Calu3 (cell line): ENCODE results near the gene RHPN2. TPM values are rescaled to one million over a fixed set of nuclear protein-coding genes. Genes with fewer than 3 reads are reported as not detected.

Experiments used
- BruUV-seq: library from RNA; stranded (reverse); fragments of 400-500 nt; replicated peaks from 2 replicates; lab custom pipeline; 2021; lab: Mats Ljungman, UMichigan
- CTCF ChIA-PET: fragments of 300-600 bp; sonication (Branson Sonifier 250); formaldehyde crosslinking; loops from one replicate; lab custom pipeline; 2022; ENCODE audit warnings: antibody characterized with exemption; lab: Charles Lee
- DNase-seq: peaks from one replicate; pipeline ENCODE4 v3.0.0; 2022
- H3K27ac Mint-ChIP-seq: one replicate; pipeline ENCODE4 v1.8.0; 2022; ENCODE audit warnings: mixed read lengths; ENCODE audit not compliant: unreplicated experiment
- H3K27me3 Mint-ChIP-seq: one replicate; pipeline ENCODE4 v1.8.0; 2022; ENCODE audit warnings: mixed read lengths; ENCODE audit not compliant: unreplicated experiment
- H3K36me3 Mint-ChIP-seq: one replicate; pipeline ENCODE4 v1.8.0; 2022; ENCODE audit warnings: mild to moderate bottlenecking, moderate library complexity, mixed read lengths; ENCODE audit not compliant: insufficient read depth, unreplicated experiment
- H3K4me1 Mint-ChIP-seq: one replicate; pipeline ENCODE4 v1.8.0; 2022; ENCODE audit warnings: mild to moderate bottlenecking, low read depth, mixed read lengths; ENCODE audit not compliant: unreplicated experiment
- H3K4me3 Mint-ChIP-seq: one replicate; pipeline ENCODE4 v1.8.0; 2022; ENCODE audit warnings: mild to moderate bottlenecking, low read depth, moderate library complexity, mixed read lengths; ENCODE audit not compliant: unreplicated experiment
- H3K9me3 Mint-ChIP-seq: one replicate; pipeline ENCODE4 v1.8.0; 2022; ENCODE audit warnings: low read depth, mixed read lengths; ENCODE audit not compliant: unreplicated experiment
- intact Hi-C: fragments of 100-400 bp; cut with micrococcal nuclease; formaldehyde crosslinking; loops from one replicate; pipeline ENCODE4 v1.10.0; 2022; ENCODE audit not compliant: unreplicated experiment
- total RNA-seq: library from RNA; stranded (reverse); gene quantifications from 2 replicates; pipeline ENCODE4 v1.2.3, GENCODE V29; 2022
- TF ChIP-seq, protein P1 (sequence below): fragments of 200-600 bp; IDR thresholded peaks from one replicate; pipeline ENCODE4 v1.8.0; 2022; ENCODE audit warnings: antibody characterized with exemption; ENCODE audit not compliant: unreplicated experiment

Gene RHPN2
- total RNA-seq, 1 experiment from 2014 or later, result 46.4 TPM

GRCh38 chr19:32976223-32976805 lies 88.4 kb downstream of the RHPN2 start:
- Mint-ChIP-seq H3K4me1 (no peaks in the 10 kb centered on the region), H3K36me3 (peaks cover 73% of the 10 kb centered on the region), H3K27ac (peak overlapping the region; percentile 19), H3K4me3 (no peak overlapping the region), H3K27me3 (no peaks in the 10 kb centered on the region), H3K9me3 (no peaks in the 10 kb centered on the region)
- intact Hi-C loops, result loop anchor here (1.0 to 5.0 kb wide), 2 partner anchors 143 to 206 kb away; no protein-coding TSS in a partner anchor
- peak; percentile 83 for DNase-seq
- TF ChIP-seq, protein P1, sequence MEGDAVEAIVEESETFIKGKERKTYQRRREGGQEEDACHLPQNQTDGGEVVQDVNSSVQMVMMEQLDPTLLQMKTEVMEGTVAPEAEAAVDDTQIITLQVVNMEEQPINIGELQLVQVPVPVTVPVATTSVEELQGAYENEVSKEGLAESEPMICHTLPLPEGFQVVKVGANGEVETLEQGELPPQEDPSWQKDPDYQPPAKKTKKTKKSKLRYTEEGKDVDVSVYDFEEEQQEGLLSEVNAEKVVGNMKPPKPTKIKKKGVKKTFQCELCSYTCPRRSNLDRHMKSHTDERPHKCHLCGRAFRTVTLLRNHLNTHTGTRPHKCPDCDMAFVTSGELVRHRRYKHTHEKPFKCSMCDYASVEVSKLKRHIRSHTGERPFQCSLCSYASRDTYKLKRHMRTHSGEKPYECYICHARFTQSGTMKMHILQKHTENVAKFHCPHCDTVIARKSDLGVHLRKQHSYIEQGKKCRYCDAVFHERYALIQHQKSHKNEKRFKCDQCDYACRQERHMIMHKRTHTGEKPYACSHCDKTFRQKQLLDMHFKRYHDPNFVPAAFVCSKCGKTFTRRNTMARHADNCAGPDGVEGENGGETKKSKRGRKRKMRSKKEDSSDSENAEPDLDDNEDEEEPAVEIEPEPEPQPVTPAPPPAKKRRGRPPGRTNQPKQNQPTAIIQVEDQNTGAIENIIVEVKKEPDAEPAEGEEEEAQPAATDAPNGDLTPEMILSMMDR, result peak; percentile 89
- CTCF ChIA-PET, result interaction anchor here (0.6 to 1.5 kb wide), 3 partner anchors 142 to 198 kb away, joined by 3 to 8 read pairs (median 5); no protein-coding TSS in a partner anchor
- no TSS peak for BruUV-seq

DNA sequence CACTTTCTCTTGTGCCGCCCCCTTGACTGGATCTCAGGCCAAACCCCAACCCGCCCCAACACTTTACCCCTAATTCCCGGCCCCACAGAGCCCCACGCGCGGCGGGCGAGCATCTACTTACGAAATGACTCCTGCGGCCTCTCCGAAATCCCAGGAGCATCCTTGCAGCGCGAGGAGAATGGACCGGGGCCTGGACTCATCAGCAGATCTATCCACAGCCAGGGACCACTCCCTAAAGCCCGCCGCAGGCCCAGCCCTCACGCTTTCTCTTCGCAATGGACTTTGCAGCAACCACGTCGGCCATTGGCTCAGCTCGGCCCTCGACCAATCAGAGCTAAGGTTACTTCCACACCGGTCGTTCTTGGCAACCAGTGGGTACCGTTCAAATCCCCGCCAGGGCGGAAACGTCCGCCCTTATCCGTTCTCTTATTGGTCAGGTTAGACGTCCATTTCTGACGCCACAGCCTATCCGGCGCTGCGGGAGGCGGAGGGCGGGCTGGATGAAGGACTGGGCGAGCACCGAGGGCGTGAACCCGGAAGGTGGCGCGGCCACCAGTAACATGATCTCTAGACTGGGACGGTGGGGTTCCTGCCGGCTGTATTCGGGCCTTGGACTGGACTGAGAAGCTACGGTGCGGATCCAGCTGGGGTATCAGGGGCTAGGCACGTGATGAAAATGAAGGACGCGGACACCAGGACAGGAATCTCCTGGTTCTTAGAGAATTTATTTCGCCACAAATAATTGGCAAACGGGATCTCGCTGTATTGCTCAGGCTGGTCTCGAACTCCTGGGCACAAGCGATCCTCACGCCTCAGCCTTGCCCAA lies 92.8 kb downstream of the RHPN2 start, which contains the start of the genes CEP89 and FAAP24:
Gene CEP89 (minus strand): TSS at position 244 of the 826 bp plus-strand sequence. CDS start 84 bp downstream, at position 160.
Gene FAAP24 (plus strand): TSS at position 528 of the 826 bp plus-strand sequence. CDS start 955 bp downstream, outside the sequence.
- BruUV-seq, result no TSS peak
- H3K27ac Mint-ChIP-seq, result peak within 1 kb of the TSS; percentile 98
- TF ChIP-seq, protein P1, result no peak
- DNase-seq, result peak; percentile 99
- H3K36me3 Mint-ChIP-seq, result peaks cover 59% of the 10 kb centered on the region
- no peaks in the 10 kb centered on the region for H3K4me1 Mint-ChIP-seq
- intact Hi-C loops, result no loop called here
- CTCF ChIA-PET, result interaction anchor here (0.7 to 0.9 kb wide), 6 partner anchors 10 to 1430 kb away, joined by 3 to 8 read pairs (median 4); no protein-coding TSS in a partner anchor
- peak within 1 kb of the TSS; percentile 91 for H3K4me3 Mint-ChIP-seq
- H3K27me3 Mint-ChIP-seq, result no peaks in the 10 kb centered on the region
- no peaks in the 10 kb centered on the region for H3K9me3 Mint-ChIP-seq

- BruUV-seq, result TSS peak; percentile 78
- intact Hi-C loops, result no loop called here
- peaks cover 50% of the 10 kb centered on the region for H3K36me3 Mint-ChIP-seq
- H3K4me1 Mint-ChIP-seq, result no peaks in the 10 kb centered on the region
- DNase-seq, result no peak
- peak overlapping the region; percentile 98 for H3K27ac Mint-ChIP-seq
- CTCF ChIA-PET, result interaction anchor here (0.7 to 0.9 kb wide), 5 partner anchors 10 to 1431 kb away, joined by 3 to 6 read pairs (median 4); no protein-coding TSS in a partner anchor
- no peaks in the 10 kb centered on the region for H3K27me3 Mint-ChIP-seq
- H3K4me3 Mint-ChIP-seq, result peak overlapping the region; percentile 91
- TF ChIP-seq, protein P1, result no peak
- no peaks in the 10 kb centered on the region for H3K9me3 Mint-ChIP-seq
These were observed 93.6 kb downstream of the RHPN2 start for GRCh38 chr19:32971012-32971595.

- H3K9me3 Mint-ChIP-seq, result no peaks in the 10 kb centered on the region
- CTCF ChIA-PET, result no interaction called here
- BruUV-seq, result no TSS peak
- H3K27ac Mint-ChIP-seq, result no peak overlapping the region
- no peaks in the 10 kb centered on the region for H3K27me3 Mint-ChIP-seq
- intact Hi-C loops, result no loop called here
- DNase-seq, result no peak
- peaks cover 43% of the 10 kb centered on the region for H3K36me3 Mint-ChIP-seq
- H3K4me3 Mint-ChIP-seq, result no peak overlapping the region
- no peaks in the 10 kb centered on the region for H3K4me1 Mint-ChIP-seq
- TF ChIP-seq, protein P1, result no peak
These were observed 95.1 kb downstream of the RHPN2 start for GRCh38 chr19:32969549-32969948.
